ENCODE results near the gene SDS.

SDS gene

GRCh38 chr12:113422030-113422885 is 18.6 kb upstream of the SDS start, which contains the start of gene SDSL:
Gene SDSL, plus strand, starts transcription at chr12:113422380. Its CDS starts 5,603 bp downstream, at chr12:113427983.
- Histone ChIP-seq H3K23ac (ENCODE audit: low read depth, low read length, poor library complexity) (peak within 1 kb of the TSS; percentile 70), H2BK5ac (ENCODE audit: low read length) (no peak within 1 kb of the TSS), H3K79me1 (ENCODE audit: low read depth, low read length) (no peaks in the 10 kb centered on the region), H4K8ac (ENCODE audit: low read depth, low read length) (peak within 1 kb of the TSS; percentile 32), H4K91ac (ENCODE audit: low read depth, low read length, poor library complexity) (no peak within 1 kb of the TSS), H3K18ac (ENCODE audit: low read length) (peak within 1 kb of the TSS; percentile 91), H3K4me3 (ENCODE audit: low read length in 2 of 2) (peak within 1 kb of the TSS; percentile 21 to 87), H3K4ac (ENCODE audit: low read length) (no peak within 1 kb of the TSS), H2AFZ (ENCODE audit: low read length) (peak within 1 kb of the TSS; percentile 75), H2BK12ac (ENCODE audit: low read length) (peak within 1 kb of the TSS; percentile 30), H2AK5ac (ENCODE audit: low read depth, low read length) (peak within 1 kb of the TSS; percentile 87), H3K27ac (replicated peaks; ENCODE audit: low read length) (no peak within 1 kb of the TSS), H3K14ac (ENCODE audit: low read length) (no peak within 1 kb of the TSS), H3K9me3 (replicated peaks in 1 of 2; ENCODE audit: control insufficient read depth in 2 of 2, insufficient read depth in 1 of 2, low read depth in 1 of 2, low read length in 2 of 2) (no peaks in the 10 kb centered on the region), H3K9ac (ENCODE audit: low read depth, low read length, poor library complexity) (peak within 1 kb of the TSS; percentile 53), H3K27me3 (ENCODE audit: control insufficient read depth in 3 of 3, insufficient read depth in 3 of 3, low read depth in 1 of 3, low read length in 3 of 3) (no peaks in the 10 kb centered on the region), H3K36me3 (replicated peaks in 1 of 2; ENCODE audit: control insufficient read depth in 2 of 2, insufficient read depth in 2 of 2, low read length in 2 of 2) (peaks cover 0 to 23% of the 10 kb centered on the region in 2 donors), H3K4me1 (ENCODE audit: control insufficient read depth in 2 of 2, insufficient read depth in 1 of 2, low read depth in 1 of 2, low read length in 2 of 2) (peaks cover 0 to 13% of the 10 kb centered on the region in 2 donors), H3K4me2 (ENCODE audit: insufficient read depth, low read length, poor library complexity, severe bottlenecking) (peak within 1 kb of the TSS; percentile 32), H2BK15ac (ENCODE audit: low read length) (peak within 1 kb of the TSS; percentile 71), H2BK120ac (ENCODE audit: low read depth, low read length) (no peak within 1 kb of the TSS)
- no CpG with 5 or more reads among the region's 13 CpGs for WGBS, 2 donors (ENCODE audit: extremely low coverage in 2 of 2, insufficient read length in 2 of 2, insufficient replicate concordance in 1 of 2)
- DNase-seq (ENCODE audit: low spot score): peak; percentile 21

GRCh38 chr12:113420996-113421595 is 17.4 kb upstream of the SDS start:
- H3K18ac ChIP-seq (ENCODE audit: low read length): no peak overlapping the region
- peak overlapping the region; percentile 77 for H2AK5ac ChIP-seq (ENCODE audit: low read depth, low read length)
- no peak overlapping the region for H2BK120ac ChIP-seq (ENCODE audit: low read depth, low read length)
- H3K36me3 ChIP-seq (replicated peaks in 1 of 2; ENCODE audit: control insufficient read depth in 2 of 2, insufficient read depth in 2 of 2, low read length in 2 of 2): peaks cover 0 to 23% of the 10 kb centered on the region in 2 donors
- no peak overlapping the region for H3K9ac ChIP-seq (ENCODE audit: low read depth, low read length, poor library complexity)
- no peaks in the 10 kb centered on the region for H3K9me3 ChIP-seq (replicated peaks in 1 of 2; ENCODE audit: control insufficient read depth in 2 of 2, insufficient read depth in 1 of 2, low read depth in 1 of 2, low read length in 2 of 2)
- H3K27ac ChIP-seq (replicated peaks; ENCODE audit: low read length): no peak overlapping the region
- H3K27me3 ChIP-seq (ENCODE audit: control insufficient read depth in 3 of 3, insufficient read depth in 3 of 3, low read depth in 1 of 3, low read length in 3 of 3): no peaks in the 10 kb centered on the region
- no peak overlapping the region for H4K91ac ChIP-seq (ENCODE audit: low read depth, low read length, poor library complexity)
- H2BK15ac ChIP-seq (ENCODE audit: low read length): no peak overlapping the region
- no peak overlapping the region for H3K4me3 ChIP-seq (ENCODE audit: low read length in 2 of 2)
- peaks cover under 1 to 13% of the 10 kb centered on the region in 2 donors for H3K4me1 ChIP-seq (ENCODE audit: control insufficient read depth in 2 of 2, insufficient read depth in 1 of 2, low read depth in 1 of 2, low read length in 2 of 2)
- H3K79me1 ChIP-seq (ENCODE audit: low read depth, low read length): no peaks in the 10 kb centered on the region
- no peak overlapping the region for H2BK5ac ChIP-seq (ENCODE audit: low read length)
- no CpG with 5 or more reads among the region's 2 CpGs for WGBS, 2 donors (ENCODE audit: extremely low coverage in 2 of 2, insufficient read length in 2 of 2, insufficient replicate concordance in 1 of 2)
- DNase-seq (ENCODE audit: low spot score): no peak
- no peak overlapping the region for H3K4me2 ChIP-seq (ENCODE audit: insufficient read depth, low read length, poor library complexity, severe bottlenecking)
- H3K14ac ChIP-seq (ENCODE audit: low read length): no peak overlapping the region
- no peak overlapping the region for H2AFZ ChIP-seq (ENCODE audit: low read length)
- H3K23ac ChIP-seq (ENCODE audit: low read depth, low read length, poor library complexity): no peak overlapping the region
- H4K8ac ChIP-seq (ENCODE audit: low read depth, low read length): no peak overlapping the region
- peak overlapping the region; percentile 31 for H2BK12ac ChIP-seq (ENCODE audit: low read length)
- no peak overlapping the region for H3K4ac ChIP-seq (ENCODE audit: low read length)

- Histone ChIP-seq H3K9me3 (replicated peaks in 1 of 2; ENCODE audit: control insufficient read depth in 2 of 2, insufficient read depth in 1 of 2, low read depth in 1 of 2, low read length in 2 of 2) (no peaks in the 10 kb centered on the region), H3K27me3 (ENCODE audit: control insufficient read depth in 3 of 3, insufficient read depth in 3 of 3, low read depth in 1 of 3, low read length in 3 of 3) (no peaks in the 10 kb centered on the region), H3K9ac (ENCODE audit: low read depth, low read length, poor library complexity) (no peak overlapping the region), H3K23ac (ENCODE audit: low read depth, low read length, poor library complexity) (no peak overlapping the region), H2BK12ac (ENCODE audit: low read length) (no peak overlapping the region), H3K4ac (ENCODE audit: low read length) (no peak overlapping the region), H4K8ac (ENCODE audit: low read depth, low read length) (no peak overlapping the region), H2BK120ac (ENCODE audit: low read depth, low read length) (no peak overlapping the region), H3K4me3 (ENCODE audit: low read length in 2 of 2) (no peak overlapping the region), H3K79me1 (ENCODE audit: low read depth, low read length) (no peaks in the 10 kb centered on the region), H3K36me3 (replicated peaks in 1 of 2; ENCODE audit: control insufficient read depth in 2 of 2, insufficient read depth in 2 of 2, low read length in 2 of 2) (peaks cover 0 to under 1% of the 10 kb centered on the region in 2 donors), H3K4me2 (ENCODE audit: insufficient read depth, low read length, poor library complexity, severe bottlenecking) (no peak overlapping the region), H2BK5ac (ENCODE audit: low read length) (no peak overlapping the region), H3K4me1 (ENCODE audit: control insufficient read depth in 2 of 2, insufficient read depth in 1 of 2, low read depth in 1 of 2, low read length in 2 of 2) (peaks cover 2 to 10% of the 10 kb centered on the region in 2 donors), H3K18ac (ENCODE audit: low read length) (no peak overlapping the region), H2AK5ac (ENCODE audit: low read depth, low read length) (no peak overlapping the region), H4K91ac (ENCODE audit: low read depth, low read length, poor library complexity) (no peak overlapping the region), H3K14ac (ENCODE audit: low read length) (no peak overlapping the region), H3K27ac (replicated peaks; ENCODE audit: low read length) (no peak overlapping the region), H2BK15ac (ENCODE audit: low read length) (no peak overlapping the region), H2AFZ (ENCODE audit: low read length) (peak overlapping the region; percentile 56)
- WGBS, 2 donors (ENCODE audit: extremely low coverage in 2 of 2, insufficient read length in 2 of 2, insufficient replicate concordance in 1 of 2): no CpG with 5 or more reads among the region's 13 CpGs
- DNase-seq (ENCODE audit: low spot score): no peak
Observed at GRCh38 chr12:113418213-113418879, 14.7 kb upstream of the SDS start.
